Right lobe of liver (tissue), 4 donors: ENCODE results near the gene CAMK2D.

ENCODE experiments used
- CTCF ChIP-seq, 4 donors: fragments of 200-600 bp in 3 of 4; fragments of 450-650 bp in 1 of 4; IDR thresholded peaks; one replicate each; pipeline versions ENCODE4 v1.5.1 to v1.8.0; 2016 to 2022; ENCODE audit warnings: antibody characterized with exemption in 4 of 4, mild to moderate bottlenecking in 2 of 4
- POLR2A ChIP-seq: fragments of 450-650 bp; IDR thresholded peaks from one replicate; pipeline ENCODE4 v1.6.1; 2017; ENCODE audit warnings: antibody characterized with exemption, mild to moderate bottlenecking
- donor health status: DM: no; HTN: no; CAD: no.
- donor health status: DM: no; HTN: no; CAD: no.
- donor health status: DM: no; HTN: yes; CAD: no.

- TF ChIP-seq POLR2A (no peak), CTCF (IDR thresholded peaks at IDR 0.05) (no peak)
These were observed 236.0 kb downstream of the CAMK2D start for GRCh38 chr4:113525521-113525920.
